SU-DHL-6 (cell line): ENCODE data around the gene CXADR.

Experiments used
- H2AFZ ChIP-seq: fragments of 200-600 bp; sonication (generic); 2 replicates; pipeline ENCODE4 v1.6.1; 2014; ENCODE audit warnings: low read depth, mild to moderate bottlenecking, moderate library complexity, mixed read lengths, antibody characterized with exemption, low read length; ENCODE audit not compliant: severe bottlenecking
- H3F3A ChIP-seq: fragments of 200-600 bp; shearing (Covaris generic); 2 replicates; pipeline ENCODE4 v1.6.0; 2016; ENCODE audit warnings: antibody characterized with exemption, mild to moderate bottlenecking; ENCODE audit not compliant: insufficient read depth
- H3K27ac ChIP-seq: fragments of 200-600 bp; sonication (generic); 2 replicates; pipeline ENCODE4 v1.5.1; 2016; ENCODE audit warnings: low read depth, mild to moderate bottlenecking, low read length, moderate library complexity, mixed read lengths
- H3K27me3 ChIP-seq: fragments of 200-600 bp; sonication (generic), shearing (Covaris generic); 2 replicates; pipeline ENCODE4 v1.6.0; 2014; ENCODE audit warnings: mild to moderate bottlenecking, low read length
- H3K36me3 ChIP-seq: fragments of 200-600 bp; sonication (generic); 2 replicates; pipeline ENCODE4 v1.6.1; 2014; ENCODE audit warnings: mild to moderate bottlenecking, low read length, mixed read lengths
- H3K4me2 ChIP-seq: fragments of 300-600, 200-600 bp; shearing (Covaris generic), sonication (generic); 2 replicates; pipeline ENCODE4 v1.6.0; 2014; ENCODE audit warnings: low read length, low read depth, mild to moderate bottlenecking; ENCODE audit not compliant: poor library complexity, severe bottlenecking
- H3K4me3 ChIP-seq: fragments of 200-600 bp; sonication (generic); 2 replicates; pipeline ENCODE4 v1.5.1; 2014; ENCODE audit warnings: antibody characterized with exemption, low read length, mild to moderate bottlenecking, mixed read lengths; ENCODE audit not compliant: insufficient read depth, poor library complexity, severe bottlenecking
- H3K79me2 ChIP-seq: fragments of 200-600 bp; sonication (generic); 2 replicates; pipeline ENCODE4 v1.6.1; 2014; ENCODE audit warnings: mild to moderate bottlenecking, low read length, moderate library complexity; ENCODE audit not compliant: insufficient read depth
- H3K9ac ChIP-seq: fragments of 200-600 bp; sonication (generic); 2 replicates; pipeline ENCODE4 v1.7.0; 2014; ENCODE audit warnings: mild to moderate bottlenecking, low read length
- H3K9me2 ChIP-seq: fragments of 200-600 bp; sonication (generic); replicated peaks from 2 replicates; pipeline ENCODE4 v1.6.1; 2014; ENCODE audit warnings: low read length; ENCODE audit not compliant: insufficient read depth
- H3K9me3 ChIP-seq: fragments of 200-600 bp; sonication (generic); 2 replicates; pipeline ENCODE4 v1.6.1; 2014; ENCODE audit warnings: low read length, mixed read lengths; ENCODE audit not compliant: insufficient read depth
- H4K20me1 ChIP-seq: fragments of 200-600 bp; sonication (generic); 2 replicates; pipeline ENCODE4 v1.6.1; 2014; ENCODE audit warnings: low read depth, mild to moderate bottlenecking, antibody characterized with exemption, low read length, moderate library complexity, mixed read lengths
- CTCF ChIP-seq: fragments of 200-600 bp; sonication (generic); IDR thresholded peaks from one replicate; pipeline ENCODE4 v1.5.1; 2017; ENCODE audit warnings: antibody characterized with exemption, mild to moderate bottlenecking, low read length, moderate library complexity; ENCODE audit not compliant: insufficient read depth, poor library complexity, severe bottlenecking
- EZH2phosphoT487 ChIP-seq: fragments of 200-600 bp; sonication (generic), shearing (Covaris generic); conservative IDR thresholded peaks from 2 replicates; pipeline ENCODE4 v1.6.1; 2018; ENCODE audit warnings: mild to moderate bottlenecking, antibody characterized with exemption, low read length, moderate library complexity, mixed read lengths

Gene CXADR

DNA sequence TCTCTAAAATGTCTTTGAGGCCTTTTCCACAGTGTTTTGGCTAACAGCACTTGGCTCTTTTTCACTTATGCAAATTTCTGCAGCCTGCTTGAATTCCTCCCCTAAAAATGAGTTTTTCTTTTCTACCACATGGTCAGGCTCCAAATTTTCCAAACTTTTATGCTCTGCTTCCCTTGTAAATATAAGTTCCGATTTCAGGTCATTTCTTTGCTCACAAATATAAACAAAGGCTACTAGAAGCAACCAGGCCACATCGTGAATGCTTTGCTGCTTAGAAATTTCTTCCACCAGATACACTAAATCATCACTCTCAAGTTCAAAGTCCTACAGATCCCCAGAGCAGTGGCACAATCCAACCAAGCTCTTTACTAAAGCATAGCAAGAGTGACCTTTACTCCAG lies 128.0 kb downstream of the CXADR start:
- Histone ChIP-seq H3K9me3 (no peaks in the 10 kb centered on the region), H3K4me3 (no peak overlapping the region), H2AFZ (no peak overlapping the region), H3K27me3 (no peaks in the 10 kb centered on the region), H3F3A (no peaks in the 10 kb centered on the region), H3K9ac (no peak overlapping the region), H3K36me3 (no peaks in the 10 kb centered on the region), H3K4me2 (no peak overlapping the region), H4K20me1 (no peaks in the 10 kb centered on the region), H3K27ac (no peak overlapping the region), H3K9me2 (no peaks in the 10 kb centered on the region), H3K79me2 (no peaks in the 10 kb centered on the region)
- no peak for TF ChIP-seq EZH2phosphoT487
- TF ChIP-seq CTCF, result no peak
